ENCODE data around the gene BBS1. TPM values are rescaled to one million over a fixed set of nuclear protein-coding genes. Genes with fewer than 3 reads are reported as not detected.

The BBS1 gene
- polyA plus RNA-seq, 1 of the 3 experiments (the other 2 are of a cell fraction) = 24.8 TPM

- POLR2A ChIA-PET = no interaction called here
- H3K9me2 ChIP-seq = no peaks in the 10 kb centered on the region
- no peak overlapping the region for H2AFZ ChIP-seq (ENCODE audit: low read depth)
- H3K4me1 ChIP-seq (ENCODE audit: control insufficient read depth in 1 of 2, insufficient read depth in 2 of 2, low read depth in 1 of 2, low read length in 1 of 2) = no peaks in the 10 kb centered on the region; a peak in 1 of 4 replicates
- H3K79me2 ChIP-seq (ENCODE audit: insufficient read depth) = no peaks in the 10 kb centered on the region
- H3K9me3 ChIP-seq = no peaks in the 10 kb centered on the region
- no peak for DNase-seq
- no peak for TF ChIP-seq YY1 (IDR thresholded peaks at IDR 0.05; ENCODE audit: low read depth)
- no peak for TF ChIP-seq EZH2phosphoT487 (IDR thresholded peaks at IDR 0.05; ENCODE audit: borderline replicate concordance, low read depth)
- no peak for TF ChIP-seq RXRA (IDR thresholded peaks at IDR 0.05; ENCODE audit: borderline replicate concordance, low read depth)
- TF ChIP-seq USF1 (IDR thresholded peaks at IDR 0.05; ENCODE audit: borderline replicate concordance, low read depth) = no peak
- TF ChIP-seq ELF1 (IDR thresholded peaks at IDR 0.05) = no peak
- TF ChIP-seq SMC3 (IDR thresholded peaks at IDR 0.05; ENCODE audit: low read depth, low read length) = no peak
- no peaks in the 10 kb centered on the region for H3F3A ChIP-seq (replicated peaks; ENCODE audit: insufficient read depth)
- H3K4me3 ChIP-seq (ENCODE audit: low read depth in 2 of 2, low read length in 1 of 2) = no peak overlapping the region
- CTCF ChIA-PET = interaction anchor here (0.7 to 1.9 kb wide), 2 partner anchors 10 to 96 kb away, joined by 3 to 5 read pairs; partner anchors contain the start of gene ZDHHC24
- no peak overlapping the region for H3K4me2 ChIP-seq
- H3K36me3 ChIP-seq (replicated peaks in 1 of 2; ENCODE audit: control insufficient read depth in 1 of 2, insufficient read depth in 2 of 2, low read length in 1 of 2) = no peaks in the 10 kb centered on the region
- H3K27ac ChIP-seq (ENCODE audit: low read depth in 2 of 2, low read length in 1 of 2) = no peak overlapping the region
- no peaks in the 10 kb centered on the region for H3K27me3 ChIP-seq (ENCODE audit: insufficient read depth)
- WGBS (ENCODE audit: low lambda C conversion rate) = 91% methylated on average over 3 of the region's 7 CpGs
- H3K9ac ChIP-seq = no peak overlapping the region
- H4K20me1 ChIP-seq (ENCODE audit: insufficient read depth) = no peaks in the 10 kb centered on the region
Observed at GRCh38 chr11:66556086-66556485, 45.7 kb downstream of the BBS1 start.

GRCh38 chr11:66557733-66558326 is 47.4 kb downstream of the BBS1 start:
- Histone ChIP-seq H3K9ac (no peak overlapping the region), H3K9me3 (no peaks in the 10 kb centered on the region), H3K79me2 (ENCODE audit: insufficient read depth) (no peaks in the 10 kb centered on the region), H3F3A (replicated peaks; ENCODE audit: insufficient read depth) (no peaks in the 10 kb centered on the region), H3K4me1 (ENCODE audit: control insufficient read depth in 1 of 2, insufficient read depth in 2 of 2, low read depth in 1 of 2, low read length in 1 of 2) (no peaks in the 10 kb centered on the region; a peak in 1 of 4 replicates), H3K4me2 (no peak overlapping the region), H3K27ac (ENCODE audit: low read depth in 2 of 2, low read length in 1 of 2) (no peak overlapping the region), H4K20me1 (ENCODE audit: insufficient read depth) (no peaks in the 10 kb centered on the region), H3K9me2 (no peaks in the 10 kb centered on the region), H3K36me3 (replicated peaks in 1 of 2; ENCODE audit: control insufficient read depth in 1 of 2, insufficient read depth in 2 of 2, low read length in 1 of 2) (no peaks in the 10 kb centered on the region), H3K4me3 (ENCODE audit: low read depth in 2 of 2, low read length in 1 of 2) (no peak overlapping the region), H2AFZ (ENCODE audit: low read depth) (no peak overlapping the region), H3K27me3 (ENCODE audit: insufficient read depth) (no peaks in the 10 kb centered on the region)
- no peak for DNase-seq
- CTCF ChIA-PET = interaction anchor here (1.2 kb wide), 1 partner anchor 9 kb away, joined by 3 read pairs; no protein-coding TSS in a partner anchor
- TF ChIP-seq POLR2AphosphoS5 (IDR thresholded peaks at IDR 0.05; ENCODE audit: low read depth, low read length) (no peak), TEAD4 (IDR thresholded peaks at IDR 0.05; ENCODE audit: borderline replicate concordance, insufficient read depth) (no peak), ZBTB33 (IDR thresholded peaks at IDR 0.05; ENCODE audit: borderline replicate concordance, low read depth) (no peak), MEF2A (IDR thresholded peaks at IDR 0.05; ENCODE audit: borderline replicate concordance, low read depth) (no peak), RAD21 (IDR thresholded peaks at IDR 0.05; ENCODE audit: low read length) (no peak), SMC3 (IDR thresholded peaks at IDR 0.05; ENCODE audit: low read depth, low read length) (no peak), SIN3A (IDR thresholded peaks at IDR 0.05; ENCODE audit: borderline replicate concordance, low read depth, low read length) (no peak)
- 86% methylated on average over 8 of the region's 24 CpGs for WGBS (ENCODE audit: low lambda C conversion rate)
- POLR2A ChIA-PET = no interaction called here

Measured in SK-N-SH (cell line).